NT2/D1 (cell line): Measurements from ENCODE around the gene KCNH3.

Experiments
- YY1 ChIP-seq: IDR thresholded peaks from 2 replicates; pipeline ENCODE4 v1.6.1; 2011; ENCODE audit not compliant: insufficient read length, insufficient read depth
- ZNF274 ChIP-seq: IDR thresholded peaks from 2 replicates; pipeline ENCODE4 v1.6.1; 2011; ENCODE audit warnings: mild to moderate bottlenecking, low read depth, low read length

GRCh38 chr12:49562233-49562632 lies 23.4 kb downstream of the KCNH3 start:
- TF ChIP-seq YY1 (no peak), ZNF274 (no peak)
